PC-9 (cell line): Measurements from ENCODE around the gene TMEM161A. TPM values are rescaled to one million over a fixed set of nuclear protein-coding genes. Genes with fewer than 3 reads are reported as not detected.

Experiments used
- BruUV-seq: library from RNA; stranded (reverse); fragments of 400-500 nt; replicated peaks from 2 replicates; lab custom pipeline; 2021; lab: Mats Ljungman, UMichigan
- CTCF ChIA-PET: fragments of 300-600 bp; sonication (Branson Sonifier 250); formaldehyde crosslinking; loops from one replicate; lab custom pipeline; 2022; ENCODE audit warnings: antibody characterized with exemption; lab: Charles Lee
- POLR2A ChIA-PET: fragments of 300-600 bp; sonication (Branson Sonifier 250); formaldehyde crosslinking; loops from one replicate; lab custom pipeline; 2022; ENCODE audit warnings: antibody characterized with exemption; ENCODE audit not compliant: unreplicated experiment; lab: Charles Lee
- DNase-seq, 2 experiments: peaks; one replicate each; pipeline versions ENCODE4 v3.0.0 to v3.0.0-alpha.2; 2015 to 2022; ENCODE audit warnings: mixed read lengths in 1 of 2
- H2AFZ ChIP-seq: fragments of 200-600 bp; sonication (generic); 2 replicates; pipeline ENCODE4 v1.8.1; 2017; ENCODE audit warnings: antibody characterized with exemption
- H3F3A ChIP-seq: fragments of 200-600 bp; sonication (generic); 2 replicates; pipeline ENCODE4 v1.8.1; 2017; ENCODE audit warnings: antibody characterized with exemption, mild to moderate bottlenecking, low read depth; ENCODE audit not compliant: insufficient read depth
- H3K27ac ChIP-seq: fragments of 200-600 bp; sonication (generic); 2 replicates; pipeline ENCODE4 v1.6.1; 2016; ENCODE audit warnings: mixed run types
- H3K27me3 ChIP-seq: fragments of 200-600 bp; sonication (generic); 2 replicates; pipeline ENCODE4 v1.6.1; 2016; ENCODE audit warnings: low read depth, mixed run types; ENCODE audit not compliant: insufficient read depth
- H3K36me3 ChIP-seq: fragments of 200-600 bp; sonication (generic); 2 replicates; pipeline ENCODE4 v1.6.1; 2016; ENCODE audit warnings: low read depth, mixed run types
- H3K4me1 ChIP-seq: fragments of 200-600 bp; sonication (generic); replicated peaks from 2 replicates; pipeline ENCODE4 v1.6.1; 2016; ENCODE audit warnings: mixed run types; ENCODE audit not compliant: insufficient read depth
- H3K4me2 ChIP-seq: fragments of 200-600 bp; sonication (generic); 2 replicates; pipeline ENCODE4 v1.6.1; 2017; ENCODE audit warnings: mixed run types
- H3K4me3 ChIP-seq: fragments of 200-600 bp; sonication (generic); 2 replicates; pipeline ENCODE4 v1.6.1; 2016; ENCODE audit warnings: mixed run types
- H3K79me2 ChIP-seq: fragments of 200-600 bp; sonication (generic); 2 replicates; pipeline ENCODE4 v1.6.1; 2017; ENCODE audit warnings: low read depth, mixed run types
- H3K9me2 ChIP-seq: fragments of 200-600 bp; sonication (generic); 2 replicates; pipeline ENCODE4 v1.8.1; 2017; ENCODE audit warnings: mild to moderate bottlenecking; ENCODE audit not compliant: insufficient read depth
- H3K9me3 ChIP-seq: fragments of 200-600 bp; sonication (generic); 2 replicates; pipeline ENCODE4 v1.8.1; 2016; ENCODE audit warnings: low read depth; ENCODE audit not compliant: insufficient read depth
- H4K20me1 ChIP-seq: fragments of 200-600 bp; sonication (generic); 2 replicates; pipeline ENCODE4 v1.8.1; 2017; ENCODE audit not compliant: insufficient read depth
- EZH2 ChIP-seq: fragments of 200-600 bp; sonication (generic); IDR thresholded peaks from 2 replicates; pipeline ENCODE4 v1.8.0; 2017; ENCODE audit warnings: antibody characterized with exemption, low read depth
- intact Hi-C: fragments of 100-400 bp; cut with micrococcal nuclease; formaldehyde crosslinking; loops from one replicate; pipeline ENCODE4 v1.10.0; 2022; ENCODE audit not compliant: unreplicated experiment
- total RNA-seq: library from RNA; stranded (reverse); gene quantifications from 2 replicates; pipeline ENCODE4 v1.2.3, GENCODE V29; 2021
- TF ChIP-seq, protein P1 (sequence below): fragments of 200-600 bp; sonication (generic); conservative IDR thresholded peaks from 2 replicates; pipeline ENCODE4 v1.6.1; 2017; ENCODE audit warnings: mixed run types, antibody characterized with exemption, mild to moderate bottlenecking, moderate library complexity

TMEM161A gene
- total RNA-seq, 1 experiment from 2014 or later, result 41.1 TPM

DNA sequence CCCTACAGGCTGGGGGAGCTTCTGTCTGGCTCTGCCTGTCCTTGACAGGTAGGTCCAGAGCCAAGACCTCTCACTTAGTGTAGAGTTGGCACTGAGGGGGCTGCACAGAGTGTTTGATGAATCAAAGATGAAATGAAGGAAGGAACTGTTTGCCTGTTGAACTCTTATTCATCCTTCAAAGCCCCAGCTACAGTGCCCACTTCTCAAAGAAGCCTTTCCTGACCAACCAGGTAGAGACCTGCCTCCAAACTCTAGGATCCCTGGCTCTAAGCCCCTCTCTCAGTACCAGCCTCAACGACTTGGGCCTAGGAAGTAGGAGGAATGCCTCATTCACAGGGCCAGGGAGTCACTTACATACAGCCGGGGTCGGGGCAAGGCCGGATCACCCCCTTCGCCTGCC, 9.1 kb upstream of the TMEM161A start:
- intact Hi-C loops, result no loop called here
- H2AFZ ChIP-seq, result no peak overlapping the region
- TF ChIP-seq, protein P1, sequence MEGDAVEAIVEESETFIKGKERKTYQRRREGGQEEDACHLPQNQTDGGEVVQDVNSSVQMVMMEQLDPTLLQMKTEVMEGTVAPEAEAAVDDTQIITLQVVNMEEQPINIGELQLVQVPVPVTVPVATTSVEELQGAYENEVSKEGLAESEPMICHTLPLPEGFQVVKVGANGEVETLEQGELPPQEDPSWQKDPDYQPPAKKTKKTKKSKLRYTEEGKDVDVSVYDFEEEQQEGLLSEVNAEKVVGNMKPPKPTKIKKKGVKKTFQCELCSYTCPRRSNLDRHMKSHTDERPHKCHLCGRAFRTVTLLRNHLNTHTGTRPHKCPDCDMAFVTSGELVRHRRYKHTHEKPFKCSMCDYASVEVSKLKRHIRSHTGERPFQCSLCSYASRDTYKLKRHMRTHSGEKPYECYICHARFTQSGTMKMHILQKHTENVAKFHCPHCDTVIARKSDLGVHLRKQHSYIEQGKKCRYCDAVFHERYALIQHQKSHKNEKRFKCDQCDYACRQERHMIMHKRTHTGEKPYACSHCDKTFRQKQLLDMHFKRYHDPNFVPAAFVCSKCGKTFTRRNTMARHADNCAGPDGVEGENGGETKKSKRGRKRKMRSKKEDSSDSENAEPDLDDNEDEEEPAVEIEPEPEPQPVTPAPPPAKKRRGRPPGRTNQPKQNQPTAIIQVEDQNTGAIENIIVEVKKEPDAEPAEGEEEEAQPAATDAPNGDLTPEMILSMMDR, result no peak
- TF ChIP-seq EZH2, result no peak
- H3K36me3 ChIP-seq, result no peaks in the 10 kb centered on the region
- DNase-seq, result no peak
- H3K27me3 ChIP-seq, result no peaks in the 10 kb centered on the region
- H3K4me1 ChIP-seq, result no peaks in the 10 kb centered on the region
- no peak overlapping the region for H3K27ac ChIP-seq
- H3K9me3 ChIP-seq, result no peaks in the 10 kb centered on the region
- H3K4me2 ChIP-seq, result no peak overlapping the region
- no TSS peak for BruUV-seq
- ChIA-PET CTCF (interaction anchor here (0.6 kb wide), 2 partner anchors 30 to 252 kb away, joined by 3 to 7 read pairs; partner anchors contain the start of gene CERS1), POLR2A (no interaction called here)
- no peaks in the 10 kb centered on the region for H3K9me2 ChIP-seq
- no peaks in the 10 kb centered on the region for H3K79me2 ChIP-seq
- H4K20me1 ChIP-seq, result no peaks in the 10 kb centered on the region
- no peak overlapping the region for H3K4me3 ChIP-seq
- peaks cover 6% of the 10 kb centered on the region; the same call in 1 of the 2 replicates for H3F3A ChIP-seq

DNA sequence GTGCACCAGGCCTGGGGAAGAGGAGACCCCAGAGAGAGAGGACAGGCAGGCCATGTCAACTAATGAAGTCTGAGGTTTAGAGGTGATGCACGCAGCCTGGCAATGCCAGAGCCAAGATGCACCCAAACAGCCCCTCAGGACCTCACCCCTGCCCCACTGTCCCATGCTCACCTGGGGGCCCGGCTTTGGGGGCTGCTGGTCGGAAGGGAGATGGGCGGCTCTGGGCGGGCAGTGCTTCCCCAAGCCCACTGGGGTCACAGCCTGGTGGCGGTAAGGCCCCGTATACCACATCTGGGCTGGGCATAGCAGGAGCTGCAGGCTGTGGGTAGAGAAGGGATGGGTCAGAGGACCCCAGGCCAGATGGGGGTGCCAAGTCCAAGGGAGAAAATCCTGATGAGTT, 8.6 kb upstream of the TMEM161A start:
- ChIA-PET POLR2A (no interaction called here), CTCF (interaction anchor here (0.6 to 1.3 kb wide), 2 partner anchors 30 to 344 kb away, joined by 3 to 23 read pairs; no protein-coding TSS in a partner anchor)
- Histone ChIP-seq H4K20me1 (no peaks in the 10 kb centered on the region), H3K4me2 (no peak overlapping the region), H3K4me1 (no peaks in the 10 kb centered on the region), H3K36me3 (no peaks in the 10 kb centered on the region), H3K9me3 (no peaks in the 10 kb centered on the region), H3F3A (peaks cover 6% of the 10 kb centered on the region; the same call in 1 of the 2 replicates), H2AFZ (no peak overlapping the region), H3K4me3 (no peak overlapping the region), H3K27ac (no peak overlapping the region), H3K79me2 (no peaks in the 10 kb centered on the region), H3K27me3 (no peaks in the 10 kb centered on the region), H3K9me2 (no peaks in the 10 kb centered on the region)
- no peak for DNase-seq
- no peak for TF ChIP-seq EZH2
- TF ChIP-seq, protein P1, result no peak
- no TSS peak for BruUV-seq
- intact Hi-C loops, result loop anchor here (1.0 kb wide), 1 partner anchor 342 kb away; no protein-coding TSS in a partner anchor

DNA sequence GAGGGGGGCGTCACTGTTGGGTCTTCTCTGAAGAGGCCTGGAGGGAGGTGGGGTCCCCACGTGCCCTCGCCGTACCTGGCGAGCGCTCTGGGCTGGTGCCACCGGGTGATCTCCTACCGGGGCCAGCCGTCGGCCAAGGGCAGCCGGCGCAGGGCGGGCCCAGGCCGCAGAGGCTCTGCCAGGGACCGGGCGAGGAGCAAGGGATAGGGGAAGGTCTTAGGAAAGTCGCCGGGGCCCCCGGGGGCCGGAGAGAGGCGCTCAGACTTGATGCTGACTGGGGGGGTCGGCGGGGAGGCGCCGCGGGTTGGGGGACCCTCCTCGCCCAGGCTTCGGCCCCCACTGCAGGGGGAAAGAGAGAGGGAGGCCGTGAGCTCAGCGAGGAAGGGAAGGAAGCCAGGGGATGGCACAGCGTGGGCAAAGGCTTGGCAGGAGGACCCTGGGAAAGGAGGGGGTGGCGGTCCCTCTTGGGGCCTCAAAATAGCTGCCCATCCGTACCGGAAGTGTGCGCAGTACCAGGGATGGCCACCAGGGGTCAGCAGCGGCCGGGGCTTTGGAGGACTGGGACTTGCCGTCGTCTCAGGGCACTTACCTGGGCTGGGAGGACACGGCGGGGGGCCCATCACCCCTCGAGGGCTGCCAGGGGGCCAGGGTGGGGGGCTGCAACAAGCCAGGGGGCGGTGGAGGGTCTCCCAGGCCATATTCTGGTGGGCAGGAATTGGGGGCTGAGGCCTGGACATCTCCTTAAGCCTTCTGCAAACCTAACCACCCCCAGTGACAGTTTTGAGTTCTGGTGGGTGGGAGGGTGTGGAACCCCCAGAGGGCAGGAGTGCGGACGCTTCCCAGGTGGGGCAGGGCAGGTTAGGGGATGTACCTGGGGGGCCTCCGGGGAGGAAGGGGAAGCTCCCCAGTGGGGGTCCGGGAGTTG, 7.7 kb upstream of the TMEM161A start:
- Histone ChIP-seq H3K27me3 (no peaks in the 10 kb centered on the region), H3K4me1 (no peaks in the 10 kb centered on the region), H3K9me3 (no peaks in the 10 kb centered on the region), H3F3A (peaks cover 6% of the 10 kb centered on the region; the same call in 1 of the 2 replicates), H3K9me2 (no peaks in the 10 kb centered on the region), H2AFZ (no peak overlapping the region), H4K20me1 (no peaks in the 10 kb centered on the region), H3K36me3 (no peaks in the 10 kb centered on the region), H3K27ac (no peak overlapping the region), H3K4me2 (no peak overlapping the region), H3K79me2 (no peaks in the 10 kb centered on the region), H3K4me3 (no peak overlapping the region)
- peak; percentile 48 to 79 for DNase-seq
- TF ChIP-seq, protein P1, result peak; percentile 99
- TF ChIP-seq EZH2, result no peak
- intact Hi-C loops, result loop anchor here (1.0 kb wide), 1 partner anchor 343 kb away; no protein-coding TSS in a partner anchor
- BruUV-seq, result no TSS peak
- ChIA-PET CTCF (interaction anchor here (1.3 kb wide), 1 partner anchor 345 kb away, joined by 23 read pairs; no protein-coding TSS in a partner anchor), POLR2A (interaction anchor here (0.5 kb wide), 1 partner anchor 314 kb away, joined by 3 read pairs; the partner anchor contains the start of gene UPF1)
